ENCODE results near the gene ACAD8. TPM values are rescaled to one million over a fixed set of nuclear protein-coding genes. Genes with fewer than 3 reads are reported as not detected.
A peak's percentile ranks its signal among the peaks of the same experiment; 100 is the strongest.

The ACAD8 gene
- total and polyA plus RNA-seq, 10 of the 15 experiments (the other 5 are each of a cell fraction or from before 2014, with no cell fraction given): 9.9 to 34.8 (median 22.2) TPM

GRCh38 chr11:134250675-134251074 lies 2.7 kb upstream of the ACAD8 start (continued):
- TF ChIP-seq CTCF (IDR thresholded peaks at IDR 0.05 in 2 of 3, conservative IDR thresholded peaks at IDR 0.05 in 1 of 3; ENCODE audit: control insufficient read depth in 2 of 3, extremely low read depth in 1 of 3, insufficient read depth in 1 of 3, low read depth in 3 of 3, low read length in 3 of 3): no peak

GRCh38 chr11:134252346-134253187 lies 801 bp upstream of the ACAD8 start:
- 14% methylated on average over 27 of the region's 27 CpGs for WGBS (ENCODE audit: insufficient coverage, insufficient replicate concordance, low lambda C conversion rate, missing lambda C conversion rate)
- peak overlapping the region; percentile 91 for H3K4me2 ChIP-seq (ENCODE audit: control insufficient read depth, insufficient read depth)
- POLR2A ChIA-PET: interaction anchor here (0.6 to 1.0 kb wide), 3 partner anchors 28 to 46 kb away, joined by 3 to 8 read pairs (median 3); partner anchors contain the start of genes NCAPD3 and VPS26B
- H3K79me2 ChIP-seq (ENCODE audit: control insufficient read depth, insufficient read depth, low read length): peaks cover 6% of the 10 kb centered on the region
- RAD21 ChIA-PET (ENCODE audit: unreplicated experiment): interaction anchor here (1.4 kb wide), 1 partner anchor 28 kb away, joined by 3 read pairs; the partner anchor contains the start of gene VPS26B
- peak overlapping the region; percentile 90 for H3K4me3 ChIP-seq
- SMC1A ChIA-PET (ENCODE audit: uncharacterized antibody, unreplicated experiment): interaction anchor here (1.5 kb wide), 1 partner anchor 28 kb away, joined by 4 read pairs; the partner anchor contains the start of gene VPS26B
- in situ Hi-C loops (cut with MboI) (no loop called here), intact Hi-C loops (cut with micrococcal nuclease; ENCODE audit: unreplicated experiment) (loop anchor here (2.0 to 10.0 kb wide), 2 partner anchors 28 to 48 kb away; partner anchors contain the start of gene VPS26B)
- no peaks in the 10 kb centered on the region for H3K9me3 ChIP-seq (replicated peaks; ENCODE audit: control insufficient read depth, insufficient read depth, low read length)
- no peaks in the 10 kb centered on the region for H4K20me1 ChIP-seq (ENCODE audit: control insufficient read depth, insufficient read depth)
- FAIRE-seq (no peak), ATAC-seq (peak; percentile 28), DNase-seq (ENCODE audit: low read depth, low spot score) (no peak)
- peak overlapping the region; percentile 97 for H2AFZ ChIP-seq (ENCODE audit: control insufficient read depth, low read depth, low read length)
- H3K27me3 ChIP-seq (replicated peaks in 1 of 2; ENCODE audit: control insufficient read depth in 2 of 2, insufficient read depth in 2 of 2, low read length in 1 of 2): no peaks in the 10 kb centered on the region
- CTCF ChIA-PET: interaction anchor here (3.4 kb wide), 1 partner anchor 45 kb away, joined by 18 read pairs; no protein-coding TSS in a partner anchor
- peak overlapping the region; percentile 78 for H3K9ac ChIP-seq (ENCODE audit: control insufficient read depth, insufficient read depth, low read length)
- H3K36me3 ChIP-seq (ENCODE audit: control insufficient read depth in 2 of 2, insufficient read depth in 2 of 2, low read length in 1 of 2): peaks cover 2 to 7% of the 10 kb centered on the region in 2 experiments; a peak in 3 of 4 replicates
- peak overlapping the region; percentile 62 for H3K27ac ChIP-seq (ENCODE audit: control insufficient read depth, insufficient read depth)
- H3K4me1 ChIP-seq (ENCODE audit: control insufficient read depth, insufficient read depth, low read length): no peaks in the 10 kb centered on the region
- BruUV-seq (replicated peaks): TSS peak; percentile 76
- TF ChIP-seq NKRF (conservative IDR thresholded peaks at IDR 0.05): 0 out of 2 replicates have a peak, but pooled peaks have one; percentile 11
- TF ChIP-seq ZNF207 (IDR thresholded peaks at IDR 0.05; ENCODE audit: borderline replicate concordance): peak; percentile 40; the same call in 1 of the 2 replicates
- no peak for TF ChIP-seq ZNF687 (IDR thresholded peaks at IDR 0.05)
- no peak for TF ChIP-seq KAT2A (conservative IDR thresholded peaks at IDR 0.05; ENCODE audit: control insufficient read depth, low read depth, low read length)
- no peak for TF ChIP-seq BCLAF1 (IDR thresholded peaks at IDR 0.05)
- TF ChIP-seq BCL11A (IDR thresholded peaks at IDR 0.05; ENCODE audit: low read depth, low read length): no peak

All from GM12878 (cell line).